CD14-positive monocyte (primary cell): ENCODE data around the gene SUPT20HL2. TPM values are rescaled to one million over a fixed set of nuclear protein-coding genes. Genes with fewer than 3 reads are reported as not detected.

Experiments
- DNase-seq, 3 donors: peaks; one replicate each; pipeline ENCODE4 v3.0.0-alpha.2; 2011 to 2022
- H2AFZ ChIP-seq: 2 replicates; pipeline ENCODE4 v1.6.0; 2012; ENCODE audit warnings: mild to moderate bottlenecking, low read depth, low read length, inconsistent platforms; ENCODE audit not compliant: insufficient read depth, poor library complexity, severe bottlenecking
- H3K27ac ChIP-seq, 2 donors: 1 replicate in 1 of 2; 2 replicates in 1 of 2; pipeline ENCODE4 v1.5.1; 2012 to 2013; ENCODE audit warnings: low read length in 2 of 2, control low read depth in 1 of 2, inconsistent platforms in 1 of 2, low read depth in 1 of 2, mild to moderate bottlenecking in 1 of 2
- H3K27me3 ChIP-seq, 2 donors: one replicate each; pipeline versions ENCODE4 v1.6.0 to v1.6.1; 2011 to 2013; ENCODE audit warnings: low read length in 2 of 2; ENCODE audit not compliant: control insufficient read depth in 2 of 2, insufficient read depth in 2 of 2
- H3K36me3 ChIP-seq, 2 donors: replicated peaks in 1 of 2; 1 replicate in 1 of 2; 2 replicates in 1 of 2; pipeline versions ENCODE4 v1.5.1 to v1.6.1; 2012 to 2013; ENCODE audit warnings: low read length in 2 of 2, control low read depth in 1 of 2, inconsistent platforms in 1 of 2, mild to moderate bottlenecking in 1 of 2; ENCODE audit not compliant: insufficient read depth in 2 of 2, control insufficient read depth in 1 of 2
- H3K4me1 ChIP-seq, 2 donors: 1 replicate in 1 of 2; 2 replicates in 1 of 2; pipeline versions ENCODE4 v1.5.1 to v1.6.1; 2012 to 2013; ENCODE audit warnings: low read length in 2 of 2, control low read depth in 1 of 2, inconsistent platforms in 1 of 2, mild to moderate bottlenecking in 1 of 2, moderate library complexity in 1 of 2; ENCODE audit not compliant: insufficient read depth in 2 of 2, control insufficient read depth in 1 of 2
- H3K4me2 ChIP-seq: replicated peaks from 2 replicates; pipeline ENCODE3; 2012; ENCODE audit warnings: low read length, moderate library complexity, mild to moderate bottlenecking; ENCODE audit not compliant: poor library complexity, severe bottlenecking; ENCODE audit errors: extremely low read depth
- H3K4me3 ChIP-seq, 3 experiments: fragments of 200-600 bp in 1 of 3; sonication (generic) in 1 of 3; replicated peaks in 1 of 3; 1 replicate in 2 of 3; 2 replicates in 1 of 3; pipeline ENCODE4 v1.5.1; 2011 to 2013; ENCODE audit warnings: low read length in 3 of 3, mild to moderate bottlenecking in 3 of 3, control low read depth in 2 of 3, low read depth in 2 of 3, inconsistent platforms in 1 of 3, moderate library complexity in 1 of 3
- H3K79me2 ChIP-seq: 2 replicates; pipeline ENCODE4 v1.6.0; 2012; ENCODE audit warnings: mild to moderate bottlenecking, control low read depth, inconsistent platforms, low read length, moderate library complexity; ENCODE audit not compliant: insufficient read depth
- H3K9ac ChIP-seq: 2 replicates; pipeline ENCODE4 v1.6.0; 2017; ENCODE audit warnings: low read length, mild to moderate bottlenecking; ENCODE audit not compliant: insufficient read depth, poor library complexity, severe bottlenecking
- H3K9me3 ChIP-seq, 2 donors: replicated peaks in 1 of 2; 1 replicate in 1 of 2; 2 replicates in 1 of 2; pipeline versions ENCODE4 v1.5.1 to v1.6.1; 2012 to 2013; ENCODE audit warnings: low read length in 2 of 2, control low read depth in 1 of 2; ENCODE audit not compliant: control insufficient read depth in 1 of 2, insufficient read depth in 1 of 2
- H4K20me1 ChIP-seq: 2 replicates; pipeline ENCODE4 v1.6.0; 2012; ENCODE audit warnings: mild to moderate bottlenecking, low read length, control low read depth, moderate library complexity; ENCODE audit not compliant: insufficient read depth
- H3K27ac Mint-ChIP-seq, 7 donors: one replicate each; pipeline ENCODE4 v1.8.0; 2020; ENCODE audit warnings: mild to moderate bottlenecking in 7 of 7, mixed read lengths in 7 of 7, moderate library complexity in 6 of 7, inconsistent platforms in 2 of 7
- H3K27me3 Mint-ChIP-seq, 3 donors: one replicate each; pipeline ENCODE4 v1.8.0; 2021 to 2022; ENCODE audit warnings: low read depth in 3 of 3, mild to moderate bottlenecking in 3 of 3, mixed read lengths in 3 of 3, moderate library complexity in 3 of 3, inconsistent platforms in 1 of 3
- H3K36me3 Mint-ChIP-seq, 2 donors: one replicate each; pipeline ENCODE4 v1.8.0; 2020; ENCODE audit warnings: mixed read lengths in 2 of 2, inconsistent platforms in 1 of 2, mild to moderate bottlenecking in 1 of 2
- H3K4me1 Mint-ChIP-seq: one replicate; pipeline ENCODE4 v1.8.0; 2020; ENCODE audit warnings: mild to moderate bottlenecking, mixed read lengths
- H3K4me3 Mint-ChIP-seq, 2 donors: one replicate each; pipeline ENCODE4 v1.8.0; 2020; ENCODE audit warnings: mild to moderate bottlenecking in 2 of 2, mixed read lengths in 2 of 2, moderate library complexity in 1 of 2
- H3K9me3 Mint-ChIP-seq, 7 donors: one replicate each; pipeline ENCODE4 v1.8.0; 2020 to 2022; ENCODE audit warnings: mixed read lengths in 7 of 7, mild to moderate bottlenecking in 6 of 7, moderate library complexity in 6 of 7, inconsistent platforms in 2 of 7
- CTCF ChIP-seq: fragments of 200-600 bp; IDR thresholded peaks from one replicate; pipeline ENCODE4 v1.8.0; 2022; ENCODE audit warnings: antibody characterized with exemption, mild to moderate bottlenecking
- WGBS: methylation state at CpG from one replicate; pipeline ENCODE4 v1.1.5; 2013; ENCODE audit warnings: missing lambda C conversion rate; ENCODE audit not compliant: insufficient coverage; 5-methylcytosine and 5-hydroxymethylcytosine counted together
- intact Hi-C, 2 donors: fragments of 100-400 bp; cut with micrococcal nuclease; formaldehyde crosslinking; loops; one replicate each; pipeline versions ENCODE4 v1.15.0 to v1.15.1; 2023
- polyA plus RNA-seq, 3 donors: library from polyadenylated mRNA; depleted of rRNA in 1 of 3; unstranded in 2 of 3; stranded (reverse) in 1 of 3; fragments of 300-500 nt in 2 of 3; fragments of >200 nt in 1 of 3; fragmentation: Illumina TruSeq in 2 of 3; gene quantifications; 1 replicate in 2 of 3; 2 replicates in 1 of 3; pipeline ENCODE4 v1.2.3, GENCODE V29; 2012 to 2021

SUPT20HL2 gene
- polyA plus RNA-seq, 3 donors: not detected

GRCh38 chrX:24301060-24301459 is 12.8 kb downstream of the SUPT20HL2 start:
- Histone ChIP-seq H3K4me1 (no peaks in the 10 kb centered on the region), H3K4me3 (no peak overlapping the region), H3K9ac (no peak overlapping the region), H3K27me3 (peaks cover 0 to 6% of the 10 kb centered on the region in 2 donors), H3K36me3 (no peaks in the 10 kb centered on the region), H3K9me3 (no peaks in the 10 kb centered on the region), H4K20me1 (no peaks in the 10 kb centered on the region), H3K4me2 (no peak overlapping the region), H3K27ac (no peak overlapping the region), H2AFZ (no peak overlapping the region), H3K79me2 (no peaks in the 10 kb centered on the region)
- H3K4me3 Mint-ChIP-seq: no peak overlapping the region
- no CpG with 5 or more reads among the region's 1 CpG for WGBS
- H3K27me3 Mint-ChIP-seq: peaks cover 0 to 26% (median 5%) of the 10 kb centered on the region in 3 donors
- no peak for DNase-seq
- intact Hi-C loops: no loop called here
- no peaks in the 10 kb centered on the region for H3K4me1 Mint-ChIP-seq
- no peaks in the 10 kb centered on the region for H3K36me3 Mint-ChIP-seq
- no peak overlapping the region for H3K27ac Mint-ChIP-seq
- no peak for TF ChIP-seq CTCF
- H3K9me3 Mint-ChIP-seq: no peaks in the 10 kb centered on the region

GRCh38 chrX:24298191-24298590 is 15.7 kb downstream of the SUPT20HL2 start:
- no peaks in the 10 kb centered on the region for H3K4me1 ChIP-seq
- no peak overlapping the region for H3K4me3 ChIP-seq
- DNase-seq: no peak
- no peak overlapping the region for H2AFZ ChIP-seq
- H3K79me2 ChIP-seq: no peaks in the 10 kb centered on the region
- no peak overlapping the region for H3K4me3 Mint-ChIP-seq
- intact Hi-C loops: no loop called here
- H3K4me2 ChIP-seq: no peak overlapping the region
- H3K9me3 ChIP-seq: no peaks in the 10 kb centered on the region
- no peak overlapping the region for H3K27ac Mint-ChIP-seq
- no peaks in the 10 kb centered on the region for H3K36me3 Mint-ChIP-seq
- no peak overlapping the region for H3K9ac ChIP-seq
- H4K20me1 ChIP-seq: no peaks in the 10 kb centered on the region
- peaks cover 0 to 28% (median 5%) of the 10 kb centered on the region in 3 donors for H3K27me3 Mint-ChIP-seq
- H3K9me3 Mint-ChIP-seq: peaks cover 0 to 2% (median 0%) of the 10 kb centered on the region in 7 donors
- TF ChIP-seq CTCF: no peak
- H3K27me3 ChIP-seq: peaks cover 0 to 15% of the 10 kb centered on the region in 2 donors
- no peak overlapping the region for H3K27ac ChIP-seq
- no CpG with 5 or more reads among the region's 3 CpGs for WGBS
- no peaks in the 10 kb centered on the region for H3K36me3 ChIP-seq
- no peaks in the 10 kb centered on the region for H3K4me1 Mint-ChIP-seq
